Peyer's patch (tissue), 4 donors: ENCODE results near the gene DCLK3. TPM values are rescaled to one million over a fixed set of nuclear protein-coding genes. Genes with fewer than 3 reads are reported as not detected.

Source experiments
- DNase-seq, 3 donors: peaks; one replicate each; pipeline ENCODE4 v3.0.0-alpha.2; 2017 to 2019
- H3K27ac ChIP-seq, 4 donors: fragments of 200-600 bp; sonication (generic); one replicate each; pipeline ENCODE4 v1.5.1; 2016 to 2019
- H3K27me3 ChIP-seq, 2 donors: fragments of 200-600 bp; sonication (generic); one replicate each; pipeline ENCODE4 v1.5.1; 2019
- H3K36me3 ChIP-seq, 3 donors: fragments of 200-600 bp; sonication (generic); one replicate each; pipeline ENCODE4 v1.5.1; 2016 to 2019
- H3K4me1 ChIP-seq, 4 donors: fragments of 200-600 bp; sonication (generic); one replicate each; pipeline ENCODE4 v1.5.1; 2016 to 2019
- H3K4me3 ChIP-seq, 4 donors: fragments of 200-600 bp; sonication (generic); 1 replicate in 3 of 4; 2 replicates in 1 of 4; pipeline ENCODE4 v1.5.1; 2016 to 2019; ENCODE audit warnings: mild to moderate bottlenecking in 1 of 4
- H3K9me3 ChIP-seq, 4 donors: fragments of 200-600 bp; sonication (generic); one replicate each; pipeline ENCODE4 v1.5.1; 2016 to 2019; ENCODE audit warnings: mild to moderate bottlenecking in 1 of 4
- POLR2A ChIP-seq, 2 donors: fragments of 450-650 bp; IDR thresholded peaks; one replicate each; pipeline ENCODE4 v1.5.1; 2017; ENCODE audit warnings: antibody characterized with exemption in 2 of 2, mild to moderate bottlenecking in 2 of 2, moderate library complexity in 2 of 2
- total RNA-seq, 4 donors: library from RNA; depleted of rRNA; stranded (reverse); fragments of >200 nt; gene quantifications; one replicate each; pipeline ENCODE4 v1.1.0, GENCODE V29; 2016
- TF ChIP-seq, protein P1 (sequence below), 6 experiments: fragments of 450-650 bp in 4 of 6; fragments of 200-600 bp in 2 of 6; sonication (generic) in 1 of 6; IDR thresholded peaks; one replicate each; pipeline ENCODE4 v1.5.1; 2017 to 2019; ENCODE audit warnings: antibody characterized with exemption in 6 of 6, mild to moderate bottlenecking in 3 of 6, moderate library complexity in 1 of 6

DCLK3 gene
- total RNA-seq, 4 donors from 2014 or later = not detected

GRCh38 chr3:36803091-36803791 is 38.9 kb upstream of the DCLK3 start:
- TF ChIP-seq, protein P1, sequence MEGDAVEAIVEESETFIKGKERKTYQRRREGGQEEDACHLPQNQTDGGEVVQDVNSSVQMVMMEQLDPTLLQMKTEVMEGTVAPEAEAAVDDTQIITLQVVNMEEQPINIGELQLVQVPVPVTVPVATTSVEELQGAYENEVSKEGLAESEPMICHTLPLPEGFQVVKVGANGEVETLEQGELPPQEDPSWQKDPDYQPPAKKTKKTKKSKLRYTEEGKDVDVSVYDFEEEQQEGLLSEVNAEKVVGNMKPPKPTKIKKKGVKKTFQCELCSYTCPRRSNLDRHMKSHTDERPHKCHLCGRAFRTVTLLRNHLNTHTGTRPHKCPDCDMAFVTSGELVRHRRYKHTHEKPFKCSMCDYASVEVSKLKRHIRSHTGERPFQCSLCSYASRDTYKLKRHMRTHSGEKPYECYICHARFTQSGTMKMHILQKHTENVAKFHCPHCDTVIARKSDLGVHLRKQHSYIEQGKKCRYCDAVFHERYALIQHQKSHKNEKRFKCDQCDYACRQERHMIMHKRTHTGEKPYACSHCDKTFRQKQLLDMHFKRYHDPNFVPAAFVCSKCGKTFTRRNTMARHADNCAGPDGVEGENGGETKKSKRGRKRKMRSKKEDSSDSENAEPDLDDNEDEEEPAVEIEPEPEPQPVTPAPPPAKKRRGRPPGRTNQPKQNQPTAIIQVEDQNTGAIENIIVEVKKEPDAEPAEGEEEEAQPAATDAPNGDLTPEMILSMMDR (IDR thresholded peaks at IDR 0.05) = no peak
- TF ChIP-seq POLR2A (IDR thresholded peaks at IDR 0.05) = no peak
- Histone ChIP-seq H3K4me3 (no peak overlapping the region), H3K4me1 (no peaks in the 10 kb centered on the region), H3K27ac (no peak overlapping the region), H3K27me3 (no peaks in the 10 kb centered on the region), H3K36me3 (no peaks in the 10 kb centered on the region), H3K9me3 (peaks cover 0 to 12% (median 4%) of the 10 kb centered on the region in 4 donors)
- DNase-seq = no peak

DNA sequence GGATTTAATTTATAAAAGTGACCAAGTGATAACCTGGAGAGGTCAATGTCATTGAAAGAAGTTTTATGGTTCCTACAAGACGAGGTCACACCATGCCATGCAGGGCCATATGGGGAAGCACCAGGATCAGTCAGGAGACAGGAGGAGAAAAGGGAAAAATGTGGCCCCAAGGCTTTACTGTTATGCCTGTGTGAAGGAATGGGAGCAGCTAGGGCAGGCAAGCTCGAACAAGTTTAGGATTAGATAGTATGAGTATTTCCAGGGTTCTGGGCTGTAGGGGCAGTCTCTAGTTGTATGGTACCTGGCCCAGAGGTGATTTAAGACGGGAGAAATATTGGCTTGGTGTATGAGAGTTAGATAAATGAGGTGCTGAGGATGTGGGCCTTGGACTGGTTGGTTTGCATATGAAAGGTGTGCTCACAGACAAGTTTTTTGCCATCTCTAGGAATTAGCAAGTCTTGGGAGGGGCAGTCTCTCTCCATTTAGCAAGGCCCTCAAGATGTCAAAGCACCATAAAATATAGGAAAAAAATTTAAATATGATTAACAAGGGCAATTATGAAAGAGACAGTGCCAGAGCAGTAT is 36.3 kb upstream of the DCLK3 start:
- TF ChIP-seq, protein P1 (IDR thresholded peaks at IDR 0.05) = no peak
- no peak overlapping the region for H3K4me3 ChIP-seq
- peaks cover 0 to 7% (median 3%) of the 10 kb centered on the region in 4 donors for H3K9me3 ChIP-seq
- H3K27ac ChIP-seq = no peak overlapping the region
- H3K36me3 ChIP-seq = no peaks in the 10 kb centered on the region
- H3K27me3 ChIP-seq = no peaks in the 10 kb centered on the region
- no peaks in the 10 kb centered on the region for H3K4me1 ChIP-seq
- DNase-seq = no peak

DNA sequence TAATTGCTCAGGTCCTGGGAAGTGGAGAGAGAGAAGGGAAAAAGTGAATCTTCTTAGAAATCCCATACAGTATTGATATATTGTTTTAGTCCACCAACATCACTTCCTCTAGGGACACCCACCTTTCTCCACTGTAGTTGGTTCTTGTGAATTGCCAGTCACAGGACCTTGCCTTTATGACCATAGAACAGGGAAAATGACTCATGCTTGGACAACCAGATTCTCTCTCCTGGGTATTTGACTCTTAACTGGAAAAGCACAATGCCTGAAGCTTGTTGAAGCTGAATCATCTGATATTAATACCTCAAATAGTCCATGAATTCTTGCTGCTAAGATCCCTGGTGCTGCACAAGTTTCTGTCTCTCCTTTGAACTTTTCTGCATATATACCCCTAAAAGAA is 32.5 kb upstream of the DCLK3 start:
- DNase-seq = no peak
- no peak overlapping the region for H3K4me3 ChIP-seq
- no peaks in the 10 kb centered on the region for H3K27me3 ChIP-seq
- H3K27ac ChIP-seq = no peak overlapping the region
- H3K4me1 ChIP-seq = no peaks in the 10 kb centered on the region
- no peaks in the 10 kb centered on the region for H3K9me3 ChIP-seq
- TF ChIP-seq POLR2A (IDR thresholded peaks at IDR 0.05) = no peak
- TF ChIP-seq, protein P1 (IDR thresholded peaks at IDR 0.05) = no peak
- no peaks in the 10 kb centered on the region for H3K36me3 ChIP-seq

DNA sequence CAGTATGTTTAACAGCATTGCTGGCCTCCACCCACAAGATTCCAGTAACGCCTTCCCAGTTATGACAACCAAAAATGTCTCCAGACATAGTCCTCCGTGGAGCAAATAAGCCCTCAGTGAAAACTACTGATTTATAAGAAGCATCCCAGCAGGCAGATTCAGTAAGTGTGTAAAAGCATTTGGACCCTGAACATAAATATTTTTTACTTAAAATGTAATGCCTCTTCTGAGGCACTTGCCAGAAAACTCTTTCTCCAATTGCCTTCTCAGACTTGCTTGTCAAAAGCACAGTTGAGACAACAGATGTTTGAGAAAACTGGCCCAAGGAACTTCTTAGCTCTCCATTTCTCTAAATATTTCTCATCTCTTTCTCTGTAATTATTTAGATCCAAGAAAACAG is 31.8 kb upstream of the DCLK3 start:
- Histone ChIP-seq H3K9me3 (no peaks in the 10 kb centered on the region), H3K4me1 (no peaks in the 10 kb centered on the region), H3K27ac (no peak overlapping the region), H3K4me3 (no peak overlapping the region), H3K36me3 (no peaks in the 10 kb centered on the region), H3K27me3 (no peaks in the 10 kb centered on the region)
- TF ChIP-seq, protein P1 (IDR thresholded peaks at IDR 0.05) = no peak
- TF ChIP-seq POLR2A (IDR thresholded peaks at IDR 0.05) = no peak
- no peak for DNase-seq

GRCh38 chr3:36795622-36796021 is 31.3 kb upstream of the DCLK3 start:
- H3K4me1 ChIP-seq = no peaks in the 10 kb centered on the region
- no peak overlapping the region for H3K27ac ChIP-seq
- no peak for DNase-seq
- TF ChIP-seq, protein P1 (IDR thresholded peaks at IDR 0.05) = no peak
- no peak for TF ChIP-seq POLR2A (IDR thresholded peaks at IDR 0.05)
- H3K9me3 ChIP-seq = no peaks in the 10 kb centered on the region
- no peaks in the 10 kb centered on the region for H3K36me3 ChIP-seq
- no peaks in the 10 kb centered on the region for H3K27me3 ChIP-seq
- H3K4me3 ChIP-seq = no peak overlapping the region
